Fibroblast of peridontal ligament (primary cell): ENCODE results near the gene STX8.

Experiments
- DNase-seq: peaks from one replicate; pipeline ENCODE4 v3.0.0-alpha.2; 2010; ENCODE audit errors: extremely low read depth

Gene STX8

GRCh38 chr17:9298135-9298534 is 277.5 kb downstream of the STX8 start:
- no peak for DNase-seq

GRCh38 chr17:9294661-9295210 is 280.9 kb downstream of the STX8 start:
- no peak for DNase-seq

- DNase-seq: no peak
Observed at GRCh38 chr17:9292561-9292941, 283.1 kb downstream of the STX8 start.

GRCh38 chr17:9291912-9292560 is 283.6 kb downstream of the STX8 start:
- peak; percentile 8 for DNase-seq

- DNase-seq: no peak
Observed at GRCh38 chr17:9290226-9290613, 285.4 kb downstream of the STX8 start.

- no peak for DNase-seq
Observed at GRCh38 chr17:9287306-9287705, 288.3 kb downstream of the STX8 start.

- DNase-seq: no peak
Observed at GRCh38 chr17:9286434-9286833, 289.2 kb downstream of the STX8 start.

GRCh38 chr17:9285602-9286427 is 289.8 kb downstream of the STX8 start:
- peak; percentile 13 for DNase-seq

GRCh38 chr17:9284884-9285283 is 290.7 kb downstream of the STX8 start:
- DNase-seq: no peak

GRCh38 chr17:9283909-9284308 is 291.7 kb downstream of the STX8 start:
- DNase-seq: no peak

- no peak for DNase-seq
Observed at GRCh38 chr17:9279893-9280292, 295.7 kb downstream of the STX8 start.

- no peak for DNase-seq
Observed at GRCh38 chr17:9274973-9275372, 300.6 kb downstream of the STX8 start.

GRCh38 chr17:9273428-9274391 is 301.9 kb downstream of the STX8 start:
- DNase-seq: no peak

GRCh38 chr17:9272501-9273200 is 303.0 kb downstream of the STX8 start:
- DNase-seq: no peak

- DNase-seq: no peak
Observed at GRCh38 chr17:9271989-9272388, 303.6 kb downstream of the STX8 start.

GRCh38 chr17:9270921-9271320 is 304.7 kb downstream of the STX8 start:
- DNase-seq: no peak

- no peak for DNase-seq
Observed at GRCh38 chr17:9269350-9270035, 306.1 kb downstream of the STX8 start.

GRCh38 chr17:9268546-9268945 is 307.1 kb downstream of the STX8 start:
- no peak for DNase-seq

GRCh38 chr17:9266697-9267117 is 308.9 kb downstream of the STX8 start:
- DNase-seq: no peak

- no peak for DNase-seq
Observed at GRCh38 chr17:9266031-9266680, 309.5 kb downstream of the STX8 start.
